HuH-7.5 (cell line): ENCODE measurements around the gene GALNTL6.

Experiments
- DNase-seq: peaks from one replicate; pipeline ENCODE4 v3.0.0; 2011; ENCODE audit warnings: low spot score

The GALNTL6 gene

DNA sequence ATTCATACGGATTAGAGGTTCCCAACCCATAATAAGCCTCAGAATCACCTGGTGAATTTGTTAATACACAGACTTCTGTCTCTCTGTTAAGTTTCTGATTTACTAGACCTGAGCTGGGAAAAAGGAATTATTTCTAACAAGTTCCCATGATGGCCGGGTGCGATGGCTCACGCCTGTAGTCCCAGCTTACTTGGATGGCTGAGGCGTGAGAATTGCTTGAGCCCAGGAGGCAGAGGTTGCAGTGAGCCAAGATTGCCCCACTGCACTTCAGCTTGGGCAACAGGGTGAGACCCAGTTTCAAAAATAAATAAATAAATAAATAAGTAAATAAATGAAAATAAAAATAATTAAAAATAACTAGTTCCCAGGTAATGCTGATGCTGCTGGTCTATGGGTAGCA, 412.3 kb downstream of the GALNTL6 start:
- no peak for DNase-seq

- DNase-seq: no peak
Observed at GRCh38 chr4:172232966-172233365, 419.8 kb downstream of the GALNTL6 start.

- DNase-seq: no peak
Observed at GRCh38 chr4:172243551-172243950, 430.3 kb downstream of the GALNTL6 start.

- DNase-seq: no peak
Observed at GRCh38 chr4:172245516-172245915, 432.3 kb downstream of the GALNTL6 start.

DNA sequence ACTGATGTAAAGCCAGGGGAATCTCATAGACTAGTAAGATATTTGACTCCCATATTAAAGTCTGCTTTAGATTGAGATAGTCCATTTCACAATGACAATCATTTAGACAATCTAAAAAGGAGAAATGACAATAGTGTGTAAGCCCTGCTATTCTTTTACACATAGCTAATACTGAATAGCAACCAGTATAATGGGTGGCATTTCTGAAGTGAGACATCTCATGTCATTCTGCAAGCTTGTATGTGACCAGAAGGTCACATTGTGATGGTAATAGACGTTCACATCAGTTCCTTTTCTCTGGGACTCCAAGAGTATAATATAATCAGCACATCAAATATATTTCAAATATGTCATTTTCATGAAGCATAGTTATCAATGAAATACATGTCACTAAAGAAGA, 440.2 kb downstream of the GALNTL6 start:
- no peak for DNase-seq

- DNase-seq: no peak
Observed at GRCh38 chr4:172256820-172257219, 443.6 kb downstream of the GALNTL6 start.

DNA sequence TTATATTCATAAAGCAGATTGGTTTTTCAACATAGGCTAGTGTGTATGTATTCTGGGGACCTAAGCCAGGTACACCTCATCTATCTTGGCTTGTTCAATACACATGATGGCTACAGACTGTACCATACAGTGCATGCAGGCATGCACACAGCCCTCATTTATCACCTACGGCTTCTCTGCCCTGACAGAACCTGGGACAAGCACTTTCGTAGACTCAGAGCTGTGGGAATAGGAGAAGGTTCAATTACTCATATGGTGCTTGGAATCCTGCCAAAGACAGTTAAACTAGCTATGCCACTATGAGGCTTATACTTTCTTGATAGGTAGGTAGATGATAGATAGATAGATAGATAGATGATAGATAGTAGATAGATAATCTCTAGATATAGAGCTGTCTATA, 457.2 kb downstream of the GALNTL6 start:
- no peak for DNase-seq

DNA sequence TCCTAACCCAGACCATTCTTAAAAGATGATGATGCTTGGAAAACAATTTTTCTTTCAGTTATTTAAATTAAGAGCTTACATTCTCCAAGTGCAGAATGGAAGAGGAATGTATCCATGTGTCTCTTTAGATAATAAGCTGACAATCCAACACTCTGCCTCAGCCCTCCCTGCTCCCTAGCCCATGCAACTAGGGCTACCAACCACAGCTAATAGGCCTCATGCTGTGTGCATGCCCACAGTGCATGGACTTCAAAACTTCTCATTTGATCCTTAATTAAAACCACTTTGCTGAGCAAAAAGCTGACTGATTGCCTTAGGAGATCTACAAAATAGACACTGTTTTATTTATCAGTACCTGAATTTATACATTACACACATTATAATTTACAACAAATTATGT, 473.9 kb downstream of the GALNTL6 start:
- DNase-seq: no peak

DNA sequence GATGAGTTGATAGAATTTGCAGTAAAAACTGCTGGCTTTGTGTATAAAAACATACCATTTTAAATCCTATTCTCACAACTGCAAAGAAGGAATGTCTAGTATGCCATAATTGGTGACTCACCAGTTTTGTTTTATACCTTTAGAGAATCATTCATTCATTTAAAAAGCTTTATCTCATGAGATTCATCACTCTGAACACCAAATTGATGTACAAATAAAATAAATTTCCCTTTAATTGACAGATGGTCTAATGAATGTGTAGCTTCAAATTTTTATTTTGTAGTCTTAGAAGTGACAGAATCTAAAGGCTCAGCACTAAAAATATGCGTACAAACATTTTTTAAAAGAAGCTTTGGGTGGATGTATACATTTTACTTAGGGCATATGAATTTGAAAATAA, 492.5 kb downstream of the GALNTL6 start:
- DNase-seq: no peak

GRCh38 chr4:172308078-172308477, 494.9 kb downstream of the GALNTL6 start:
- no peak for DNase-seq

DNA sequence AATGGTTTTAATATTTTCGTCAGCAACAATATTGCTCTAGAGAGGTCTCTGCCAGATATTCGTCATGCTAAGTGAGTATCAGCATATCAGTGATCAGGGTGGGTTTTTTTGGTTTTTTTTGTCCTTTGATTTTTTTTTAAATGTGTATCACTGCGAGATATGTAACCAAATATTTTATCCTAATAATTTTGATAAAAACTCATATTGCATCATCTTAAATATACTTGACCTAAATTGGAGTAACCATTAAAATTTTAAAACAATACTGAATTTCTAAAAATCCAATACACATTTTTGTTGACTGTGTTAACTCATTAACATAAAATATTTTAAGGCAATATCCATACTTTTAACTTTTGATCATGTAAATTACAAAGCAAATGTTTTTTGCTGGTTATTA, 498.5 kb downstream of the GALNTL6 start:
- DNase-seq: no peak

DNA sequence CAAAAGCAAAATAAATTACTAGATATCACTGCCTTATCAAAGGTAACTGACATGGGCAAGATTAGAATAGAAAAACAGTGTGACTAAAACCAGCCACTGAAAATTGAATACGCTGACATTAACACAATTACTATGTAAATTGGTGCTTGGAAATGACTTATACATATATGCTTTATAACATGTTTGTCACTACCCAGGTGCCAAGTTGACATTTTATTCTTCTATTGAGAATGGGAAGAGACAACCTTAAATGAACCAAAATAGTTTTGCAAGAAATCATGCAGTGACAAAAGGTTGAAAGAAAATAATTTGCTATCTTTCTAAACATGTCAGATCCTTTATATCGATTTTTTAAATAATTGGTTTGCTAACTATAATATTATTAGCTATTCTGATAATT, 510.1 kb downstream of the GALNTL6 start:
- no peak for DNase-seq

DNA sequence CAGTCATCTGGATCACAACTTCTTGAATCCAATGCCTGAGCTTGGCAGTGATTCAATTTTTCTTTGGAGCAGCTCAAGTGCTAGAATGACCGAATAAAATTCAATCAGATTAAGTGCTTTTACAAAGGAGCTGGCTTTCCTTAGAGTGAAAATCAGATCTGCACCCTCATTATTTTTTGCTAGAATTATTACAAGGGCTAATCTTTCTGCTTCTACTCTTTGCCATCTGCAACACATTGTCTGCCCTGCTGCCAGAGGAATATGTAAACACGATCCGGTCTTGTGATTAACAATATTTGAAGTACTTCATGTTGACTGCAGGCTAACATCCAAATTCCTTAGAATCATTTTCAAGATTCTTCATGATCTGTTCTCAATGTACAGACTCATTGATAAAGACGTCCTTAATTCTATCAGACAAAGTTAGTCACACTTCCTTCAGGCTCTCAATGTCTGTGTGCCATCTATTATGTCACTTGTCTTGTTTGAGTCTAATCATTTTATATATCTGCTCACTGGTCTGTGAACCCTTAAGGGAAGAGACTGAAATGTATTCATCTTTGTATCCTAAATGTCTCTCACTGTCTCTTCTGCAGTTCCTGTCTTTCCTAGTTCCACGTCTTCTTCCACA, 531.2 kb downstream of the GALNTL6 start:
- DNase-seq: no peak

- no peak for DNase-seq
Observed at GRCh38 chr4:172348426-172348825, 535.2 kb downstream of the GALNTL6 start.

GRCh38 chr4:172352356-172352755, 539.2 kb downstream of the GALNTL6 start:
- no peak for DNase-seq

GRCh38 chr4:172356016-172356415, 542.8 kb downstream of the GALNTL6 start:
- DNase-seq: no peak

DNA sequence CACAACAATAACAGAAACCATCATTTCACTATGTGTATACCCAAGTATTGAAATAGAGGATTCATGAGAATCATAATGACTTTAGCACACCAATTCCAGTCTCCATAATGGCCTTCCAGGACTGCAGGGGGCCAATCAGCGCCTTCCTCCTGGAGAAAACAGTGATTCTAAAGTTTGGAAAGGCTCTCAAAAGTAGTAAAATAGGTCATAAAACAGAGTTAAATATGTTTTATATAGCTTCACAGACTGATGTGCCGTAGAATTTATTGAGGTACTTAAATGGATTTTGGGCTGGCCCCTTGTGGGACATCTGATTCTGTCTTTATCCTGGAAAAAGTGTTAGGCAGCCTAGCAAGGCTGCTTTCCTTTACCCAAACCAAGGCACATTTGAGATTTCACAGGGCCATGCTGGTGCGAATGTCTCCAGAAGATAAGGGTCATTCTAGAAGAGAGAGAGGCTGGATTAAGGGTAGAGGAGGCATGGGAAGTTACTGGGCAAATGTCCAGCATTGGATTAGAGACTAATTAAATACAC, 543.9 kb downstream of the GALNTL6 start:
- DNase-seq: no peak

DNA sequence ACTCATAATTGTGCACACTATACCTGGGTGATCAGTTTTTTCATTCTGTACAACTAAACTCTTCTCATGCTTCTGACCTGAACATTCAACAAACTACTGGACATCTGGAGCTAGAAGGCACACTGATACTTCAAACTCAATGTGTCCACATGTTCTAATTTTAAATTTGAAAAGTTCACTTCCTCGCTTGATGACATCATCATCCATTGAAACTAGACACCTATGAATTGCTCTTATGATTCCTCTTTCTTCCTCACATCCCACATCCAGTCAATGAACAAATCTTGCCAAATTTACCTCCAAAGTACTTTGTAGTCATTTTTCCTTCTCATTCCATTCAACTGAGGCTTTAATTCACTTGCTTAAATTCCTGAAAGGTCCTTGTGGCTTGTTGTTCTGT, 549.4 kb downstream of the GALNTL6 start:
- DNase-seq: no peak

- no peak for DNase-seq
Observed at GRCh38 chr4:172369471-172369959, 556.3 kb downstream of the GALNTL6 start.

DNA sequence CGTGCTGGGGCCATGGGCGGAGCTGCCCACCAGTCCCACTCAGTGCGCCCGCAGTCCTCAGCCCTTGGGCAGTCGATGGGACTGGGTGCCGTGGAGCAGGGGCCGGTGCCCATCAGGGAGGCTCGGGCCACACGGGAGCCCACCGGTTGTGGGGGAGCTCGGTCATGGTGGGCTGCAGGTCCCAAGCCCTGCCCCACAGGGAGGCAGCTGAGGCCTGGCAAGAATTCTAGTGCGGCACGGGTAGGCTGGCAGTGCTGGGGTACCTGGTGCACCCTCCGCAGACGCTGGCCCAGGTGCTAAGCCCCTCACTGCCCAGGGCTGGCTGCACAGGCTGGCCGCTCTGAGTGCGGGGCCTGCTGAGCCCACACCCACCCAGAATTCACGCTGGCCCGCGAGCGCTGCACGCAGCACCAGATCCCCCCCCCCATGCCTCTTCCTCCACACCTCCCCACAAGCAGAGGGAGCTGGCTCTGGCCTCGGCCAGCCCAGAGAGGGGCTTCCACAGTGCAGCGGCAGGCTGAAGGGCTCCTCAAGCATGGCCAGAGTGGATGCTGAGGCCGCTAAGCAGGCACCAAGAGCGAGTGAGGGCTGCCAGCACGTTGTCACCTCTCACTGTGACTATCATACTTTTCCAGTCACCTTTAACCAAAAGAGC, 564.4 kb downstream of the GALNTL6 start:
- no peak for DNase-seq

DNA sequence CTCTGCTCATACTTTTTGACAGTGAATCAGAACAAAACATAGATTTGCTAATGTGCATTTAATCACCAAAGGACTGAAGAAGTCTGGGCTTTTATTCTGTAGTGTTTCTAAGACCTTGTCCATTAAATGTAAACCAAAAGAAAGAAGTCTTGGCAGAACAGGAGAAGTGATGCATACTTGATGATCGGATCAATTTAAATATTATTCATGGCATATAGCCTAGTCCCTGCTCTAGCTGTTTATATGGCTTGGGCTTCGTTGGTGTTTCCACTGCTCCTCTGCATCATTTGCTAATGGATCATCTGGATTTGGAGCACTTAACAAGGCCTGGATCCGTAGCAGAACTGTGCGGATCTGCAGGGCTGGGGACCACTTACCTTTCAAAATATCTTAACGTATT, 566.6 kb downstream of the GALNTL6 start:
- no peak for DNase-seq

DNA sequence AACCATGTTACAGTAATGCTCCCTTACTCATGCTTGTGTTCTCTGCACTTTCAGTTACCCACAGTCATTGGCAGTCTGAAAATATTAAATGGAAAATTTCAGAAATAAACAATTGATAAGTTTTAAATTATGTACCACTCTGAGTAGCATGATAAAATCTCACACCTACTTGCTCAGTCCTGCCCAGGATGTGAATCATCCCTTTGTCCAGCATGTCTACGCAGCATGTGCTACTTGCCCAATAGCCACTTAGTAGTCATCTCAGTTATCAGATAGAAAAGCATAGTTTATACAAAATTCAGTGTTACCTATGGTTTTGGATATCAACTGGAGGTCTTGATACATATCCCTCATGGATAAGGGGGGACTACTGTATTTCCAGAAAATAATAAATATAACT, 577.1 kb downstream of the GALNTL6 start:
- no peak for DNase-seq

- no peak for DNase-seq
Observed at GRCh38 chr4:172392741-172393140, 579.5 kb downstream of the GALNTL6 start.

DNA sequence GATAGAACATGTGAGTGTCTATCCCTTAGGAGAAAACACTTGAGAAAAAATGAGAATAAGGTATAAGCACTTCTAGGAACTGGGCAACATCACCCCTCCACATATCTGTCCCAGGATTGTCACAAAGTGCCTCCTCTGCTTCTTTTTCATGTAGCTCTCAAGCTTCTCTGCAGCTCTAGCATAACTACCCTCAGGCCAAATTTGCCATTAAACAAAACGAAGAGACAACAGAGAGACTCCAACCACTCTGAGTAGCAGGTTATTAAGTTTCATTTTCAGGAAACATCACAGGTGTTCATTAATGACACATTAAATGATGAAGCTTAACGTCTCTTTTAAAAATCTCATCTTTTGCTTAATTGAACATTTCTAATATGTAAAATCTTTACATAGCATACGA, 580.0 kb downstream of the GALNTL6 start:
- DNase-seq: no peak
